OCI-LY1 (cell line): ENCODE data around the gene DDC.

Experiments used
- CTCF ChIP-seq: fragments of 200-600 bp; sonication (generic), shearing (Covaris generic); IDR thresholded peaks from 2 replicates; pipeline ENCODE4 v1.5.1; 2017; ENCODE audit warnings: mild to moderate bottlenecking, antibody characterized with exemption, low read length, moderate library complexity, mixed read lengths
- EZH2 ChIP-seq: fragments of 200-600 bp; sonication (generic), shearing (Covaris generic); IDR thresholded peaks from 2 replicates; pipeline ENCODE4 v1.8.0; 2017; ENCODE audit warnings: borderline replicate concordance, mixed run types, mild to moderate bottlenecking, antibody characterized with exemption, low read length, moderate library complexity, mixed read lengths

- no peak for TF ChIP-seq CTCF
- no peak for TF ChIP-seq EZH2
Measured at GRCh38 chr7:50594136-50594535, 28.9 kb upstream of the DDC start.
